Stimulated activated CD8-positive, alpha-beta memory T cell treated with anti-CD3 and anti-CD28 coated beads, Interleukin-15, amount 100 ng/mL, for 48 hours (primary cell): ENCODE data around the gene SDK1.

Experiments used
- DNase-seq, 2 donors: peaks; one replicate each; pipeline ENCODE4 v3.0.0-alpha.2; 2020; ENCODE audit warnings: low read depth in 2 of 2

SDK1 gene

GRCh38 chr7:3289996-3290395 lies 11.1 kb upstream of the SDK1 start:
- no peak for DNase-seq

GRCh38 chr7:3292694-3293093 lies 8.4 kb upstream of the SDK1 start:
- no peak for DNase-seq

GRCh38 chr7:3294432-3295100 lies 6.5 kb upstream of the SDK1 start:
- no peak for DNase-seq

- no peak for DNase-seq
Observed at GRCh38 chr7:3297105-3297819, 3.8 kb upstream of the SDK1 start.

- DNase-seq = no peak
Observed at GRCh38 chr7:3300221-3300650, 816 bp upstream of the SDK1 start.

- DNase-seq = no peak
Observed at GRCh38 chr7:3301449-3301731, 338 bp downstream of the SDK1 start.

GRCh38 chr7:3301831-3302618 lies 973 bp downstream of the SDK1 start:
- DNase-seq = no peak

- DNase-seq = no peak
Observed at GRCh38 chr7:3302681-3303320, 1.7 kb downstream of the SDK1 start.

GRCh38 chr7:3304131-3304530 lies 3.1 kb downstream of the SDK1 start:
- no peak for DNase-seq

- DNase-seq = no peak
Observed at GRCh38 chr7:3307435-3307834, 6.4 kb downstream of the SDK1 start.

- no peak for DNase-seq
Observed at GRCh38 chr7:3309140-3309539, 8.1 kb downstream of the SDK1 start.

GRCh38 chr7:3309956-3310355 lies 8.9 kb downstream of the SDK1 start:
- DNase-seq = no peak

GRCh38 chr7:3310884-3311283 lies 9.8 kb downstream of the SDK1 start:
- no peak for DNase-seq

- no peak for DNase-seq
Observed at GRCh38 chr7:3312583-3312982, 11.5 kb downstream of the SDK1 start.

GRCh38 chr7:3318874-3319273 lies 17.8 kb downstream of the SDK1 start:
- no peak for DNase-seq

GRCh38 chr7:3321206-3321605 lies 20.2 kb downstream of the SDK1 start:
- DNase-seq = no peak

GRCh38 chr7:3321745-3322144 lies 20.7 kb downstream of the SDK1 start:
- no peak for DNase-seq

- no peak for DNase-seq
Observed at GRCh38 chr7:3326246-3326645, 25.2 kb downstream of the SDK1 start.

GRCh38 chr7:3327099-3327498 lies 26.0 kb downstream of the SDK1 start:
- no peak for DNase-seq

- no peak for DNase-seq
Observed at GRCh38 chr7:3327655-3328054, 26.6 kb downstream of the SDK1 start.

- DNase-seq = no peak
Observed at GRCh38 chr7:3332308-3332707, 31.3 kb downstream of the SDK1 start.

GRCh38 chr7:3333861-3334260 lies 32.8 kb downstream of the SDK1 start:
- no peak for DNase-seq
